ENCODE data around the gene KRTAP4-4. TPM values are rescaled to one million over a fixed set of nuclear protein-coding genes. Genes with fewer than 3 reads are reported as not detected.
"Not testable (repeated sequence)": the region's sequence is repeated elsewhere in the genome, so short reads cannot be mapped to it uniquely, and the experiment has no call there.

KRTAP4-4 gene
- not detected for total RNA-seq

GRCh38 chr17:41160648-41161047, at the start of gene KRTAP4-4:
TSS of gene KRTAP4-4 (minus strand) at chr17:41160748. CDS start at chr17:41160691, 57 bp downstream.
- Mint-ChIP-seq H3K4me3 (no peak within 1 kb of the TSS), H3K9me3 (no peaks in the 10 kb centered on the region), H3K27ac (no peak within 1 kb of the TSS), H3K36me3 (no peaks in the 10 kb centered on the region), H3K4me1 (no peaks in the 10 kb centered on the region), H3K27me3 (no peaks in the 10 kb centered on the region)
- no peak for DNase-seq

GRCh38 chr17:41199421-41200078, 39.0 kb upstream of the KRTAP4-4 start:
- H3K4me3 Mint-ChIP-seq = no peak overlapping the region
- no peak overlapping the region for H3K27ac Mint-ChIP-seq
- no peaks in the 10 kb centered on the region for H3K27me3 Mint-ChIP-seq
- no peaks in the 10 kb centered on the region for H3K4me1 Mint-ChIP-seq
- no peaks in the 10 kb centered on the region for H3K9me3 Mint-ChIP-seq
- DNase-seq = no peak
- H3K36me3 Mint-ChIP-seq = no peaks in the 10 kb centered on the region

DNA sequence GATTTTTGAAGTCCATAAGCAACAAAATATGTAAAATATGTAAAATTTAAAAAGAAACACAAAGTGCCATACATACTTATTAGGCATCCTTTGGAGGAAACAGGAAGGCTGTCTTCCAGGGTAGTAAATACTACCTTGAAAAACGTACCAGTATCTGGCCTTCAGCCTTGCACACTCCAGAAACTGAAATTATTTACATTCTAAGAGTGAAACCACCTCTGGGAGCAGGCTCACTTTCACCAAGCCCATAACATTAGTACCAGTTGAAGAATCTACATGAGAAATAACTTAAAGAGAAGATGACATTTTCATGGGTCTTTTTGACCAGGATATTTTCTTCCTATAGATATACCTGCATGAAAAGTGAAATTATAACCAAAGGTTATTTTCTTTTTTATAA, 35.5 kb upstream of the KRTAP4-4 start:
- H3K9me3 Mint-ChIP-seq = peaks cover 3% of the 10 kb centered on the region

DNA sequence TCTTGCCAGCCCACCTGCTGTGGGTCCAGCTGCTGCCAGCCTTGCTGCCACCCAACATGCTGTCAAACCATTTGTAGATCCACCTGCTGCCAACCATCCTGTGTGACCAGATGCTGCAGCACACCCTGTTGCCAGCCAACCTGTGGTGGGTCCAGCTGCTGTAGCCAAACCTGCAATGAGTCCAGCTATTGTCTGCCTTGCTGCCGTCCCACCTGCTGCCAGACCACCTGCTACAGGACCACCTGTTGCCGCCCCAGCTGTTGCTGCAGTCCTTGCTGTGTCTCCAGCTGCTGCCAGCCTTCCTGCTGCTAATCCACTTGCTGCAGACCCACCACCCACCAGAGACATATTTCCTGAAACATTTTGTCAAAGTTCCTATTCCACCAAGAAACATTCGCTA, 29.8 kb upstream of the KRTAP4-4 start:
- Mint-ChIP-seq H3K27me3 (no peaks in the 10 kb centered on the region), H3K27ac (no peak overlapping the region), H3K4me1 (no peaks in the 10 kb centered on the region), H3K4me3 (no peak overlapping the region), H3K9me3 (peaks cover 3% of the 10 kb centered on the region), H3K36me3 (no peaks in the 10 kb centered on the region)
- no peak for DNase-seq

More for the DNA sequence above, 35.5 kb upstream of the KRTAP4-4 start:
- DNase-seq = no peak
- Mint-ChIP-seq H3K36me3 (no peaks in the 10 kb centered on the region), H3K27ac (no peak overlapping the region), H3K27me3 (no peaks in the 10 kb centered on the region), H3K4me1 (no peaks in the 10 kb centered on the region), H3K4me3 (no peak overlapping the region)

DNA sequence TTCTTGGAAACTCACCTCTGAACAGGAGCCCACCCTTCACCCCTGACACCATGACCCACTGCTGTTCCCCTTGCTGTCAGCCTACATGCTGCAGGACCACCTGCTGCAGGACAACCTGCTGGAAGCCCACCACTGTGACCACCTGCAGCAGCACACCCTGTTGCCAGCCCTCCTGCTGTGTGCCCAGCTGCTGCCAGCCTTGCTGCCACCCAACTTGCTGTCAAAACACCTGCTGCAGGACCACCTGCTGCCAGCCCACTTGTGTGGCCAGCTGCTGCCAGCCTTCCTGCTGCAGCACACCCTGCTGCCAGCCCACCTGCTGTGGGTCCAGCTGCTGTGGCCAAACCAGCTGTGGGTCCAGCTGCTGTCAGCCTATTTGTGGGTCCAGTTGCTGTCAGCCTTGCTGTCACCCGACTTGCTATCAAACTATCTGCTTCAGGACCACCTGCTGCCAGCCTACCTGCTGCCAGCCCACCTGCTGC, 29.3 kb upstream of the KRTAP4-4 start, which contains the start of gene KRTAP9-1:
TSS of gene KRTAP9-1 (plus strand) at position 51 of the 482 bp plus-strand sequence. CDS start at position 51, 0 bp downstream.
- H3K9me3 Mint-ChIP-seq, H3K27ac Mint-ChIP-seq, DNase-seq, H3K4me3 Mint-ChIP-seq, H3K27me3 Mint-ChIP-seq, H3K4me1 Mint-ChIP-seq, H3K36me3 Mint-ChIP-seq: not testable (repeated sequence)

GRCh38 chr17:41186872-41187271, 26.3 kb upstream of the KRTAP4-4 start:
- no peaks in the 10 kb centered on the region for H3K9me3 Mint-ChIP-seq
- no peak overlapping the region for H3K4me3 Mint-ChIP-seq
- no peak for DNase-seq
- no peaks in the 10 kb centered on the region for H3K27me3 Mint-ChIP-seq
- no peaks in the 10 kb centered on the region for H3K4me1 Mint-ChIP-seq
- H3K36me3 Mint-ChIP-seq = no peaks in the 10 kb centered on the region
- no peak overlapping the region for H3K27ac Mint-ChIP-seq

- Mint-ChIP-seq H3K27ac (no peak overlapping the region), H3K4me1 (no peaks in the 10 kb centered on the region), H3K36me3 (no peaks in the 10 kb centered on the region)
Measured at GRCh38 chr17:41185001-41185400, 24.5 kb upstream of the KRTAP4-4 start.

GRCh38 chr17:41184480-41184961, 24.0 kb upstream of the KRTAP4-4 start, which contains the start of gene KRTAP4-1:
TSS of gene KRTAP4-1 (minus strand) at chr17:41184911. CDS start at chr17:41184854, 57 bp downstream.
- no peak for DNase-seq
- H3K36me3 Mint-ChIP-seq = no peaks in the 10 kb centered on the region
- no peaks in the 10 kb centered on the region for H3K4me1 Mint-ChIP-seq
- no peaks in the 10 kb centered on the region for H3K9me3 Mint-ChIP-seq
- no peaks in the 10 kb centered on the region for H3K27me3 Mint-ChIP-seq
- H3K27ac Mint-ChIP-seq = no peak within 1 kb of the TSS
- no peak within 1 kb of the TSS for H3K4me3 Mint-ChIP-seq

More at GRCh38 chr17:41185001-41185400, 24.5 kb upstream of the KRTAP4-4 start:
- H3K9me3 Mint-ChIP-seq = no peaks in the 10 kb centered on the region
- H3K27me3 Mint-ChIP-seq = no peaks in the 10 kb centered on the region
- no peak overlapping the region for H3K4me3 Mint-ChIP-seq
- DNase-seq = no peak

DNA sequence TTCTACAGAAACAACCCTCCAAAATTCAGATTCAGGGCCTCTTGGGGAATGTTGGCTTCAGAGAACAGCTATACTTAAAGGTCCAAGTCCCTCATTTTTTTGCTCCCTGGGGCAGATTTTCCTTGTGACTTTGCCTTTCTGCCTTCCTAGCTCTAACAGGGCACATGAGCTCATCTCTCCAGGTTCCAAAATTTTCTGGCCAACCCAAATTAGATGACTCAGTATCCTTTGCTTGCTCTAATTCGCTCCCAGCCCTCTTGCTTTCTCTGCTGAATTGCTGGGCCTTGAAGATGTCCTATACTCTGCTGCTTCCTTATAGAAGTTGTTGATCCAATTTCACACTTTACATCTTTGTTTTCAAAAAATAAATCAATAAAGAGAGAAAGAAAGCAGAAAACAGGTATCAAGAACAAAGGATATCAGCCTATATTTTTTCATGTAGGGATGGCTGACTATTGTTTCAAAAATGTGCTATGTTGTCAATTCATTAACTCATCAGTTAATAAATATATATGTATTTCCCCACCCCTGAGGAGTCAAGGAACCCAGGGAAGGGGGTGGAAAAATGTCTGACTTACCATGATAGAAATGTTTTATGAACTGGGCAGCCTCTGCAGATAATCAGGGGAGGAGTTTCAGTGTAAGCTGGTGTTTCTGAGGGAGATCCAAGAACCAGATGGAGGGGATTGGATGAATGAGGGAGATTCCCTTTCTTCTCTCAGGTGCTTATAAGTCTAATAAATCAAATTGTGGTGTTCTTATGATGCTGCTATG, 18.5 kb upstream of the KRTAP4-4 start:
- Mint-ChIP-seq H3K27ac (no peak overlapping the region), H3K36me3 (no peaks in the 10 kb centered on the region)

GRCh38 chr17:41178341-41178740, 17.8 kb upstream of the KRTAP4-4 start:
- no peaks in the 10 kb centered on the region for H3K27me3 Mint-ChIP-seq
- no peak overlapping the region for H3K27ac Mint-ChIP-seq
- no peaks in the 10 kb centered on the region for H3K9me3 Mint-ChIP-seq
- no peak overlapping the region for H3K4me3 Mint-ChIP-seq
- no peak for DNase-seq
- H3K36me3 Mint-ChIP-seq = no peaks in the 10 kb centered on the region
- H3K4me1 Mint-ChIP-seq = no peaks in the 10 kb centered on the region

More for the DNA sequence above, 18.5 kb upstream of the KRTAP4-4 start:
- Mint-ChIP-seq H3K4me1 (no peaks in the 10 kb centered on the region), H3K9me3 (no peaks in the 10 kb centered on the region), H3K4me3 (no peak overlapping the region), H3K27me3 (no peaks in the 10 kb centered on the region)
- no peak for DNase-seq

- no peaks in the 10 kb centered on the region for H3K9me3 Mint-ChIP-seq
- peaks cover 2% of the 10 kb centered on the region for H3K4me1 Mint-ChIP-seq
- H3K36me3 Mint-ChIP-seq = no peaks in the 10 kb centered on the region
- no peaks in the 10 kb centered on the region for H3K27me3 Mint-ChIP-seq
- no peak for DNase-seq
- no peak within 1 kb of the TSS for H3K27ac Mint-ChIP-seq
- no peak within 1 kb of the TSS for H3K4me3 Mint-ChIP-seq
Measured at GRCh38 chr17:41177727-41178271, 17.3 kb upstream of the KRTAP4-4 start, which contains the start of gene KRTAP4-2. TSS of gene KRTAP4-2 (minus strand) at chr17:41178221. CDS start at chr17:41178164, 57 bp downstream.

DNA sequence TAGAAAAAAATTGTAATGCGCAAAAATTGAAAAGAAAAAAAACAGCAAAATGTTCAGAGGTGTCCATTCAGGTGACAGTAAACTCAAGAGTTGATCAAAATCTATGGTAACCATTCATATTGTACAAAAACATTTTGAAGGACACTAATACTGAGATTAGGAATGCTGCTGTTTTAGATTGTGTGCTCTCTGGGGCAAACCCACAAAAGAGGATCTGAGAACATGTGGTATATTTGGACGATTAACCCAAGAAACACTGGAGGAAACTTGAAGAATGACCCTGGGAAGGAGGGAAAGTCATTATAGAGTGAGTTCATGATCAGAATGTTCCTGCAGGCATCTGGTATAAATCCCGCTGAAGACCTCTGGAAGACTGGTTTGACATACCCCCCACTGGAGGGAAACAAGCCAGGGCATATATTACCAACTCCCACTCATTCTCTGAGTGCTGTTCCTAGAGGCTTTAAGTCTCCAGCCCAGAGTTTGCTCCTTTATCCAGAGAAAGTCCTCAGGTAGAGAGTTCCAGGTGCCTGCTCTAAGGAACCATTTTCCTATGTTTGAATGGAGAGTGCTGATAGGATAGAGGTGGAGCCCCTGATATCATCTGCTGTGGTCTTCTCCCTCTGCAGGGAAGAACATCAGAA, 16.3 kb upstream of the KRTAP4-4 start:
- no peak for DNase-seq
- no peak overlapping the region for H3K27ac Mint-ChIP-seq
- H3K27me3 Mint-ChIP-seq = no peaks in the 10 kb centered on the region
- peaks cover 2% of the 10 kb centered on the region for H3K4me1 Mint-ChIP-seq
- H3K9me3 Mint-ChIP-seq = no peaks in the 10 kb centered on the region
- H3K36me3 Mint-ChIP-seq = no peaks in the 10 kb centered on the region
- H3K4me3 Mint-ChIP-seq = no peak overlapping the region

- H3K36me3 Mint-ChIP-seq = no peaks in the 10 kb centered on the region
- H3K4me1 Mint-ChIP-seq = peaks cover 2% of the 10 kb centered on the region
- no peak for DNase-seq
- no peak overlapping the region for H3K27ac Mint-ChIP-seq
- no peaks in the 10 kb centered on the region for H3K27me3 Mint-ChIP-seq
- H3K4me3 Mint-ChIP-seq = no peak overlapping the region
- H3K9me3 Mint-ChIP-seq = peaks cover 2% of the 10 kb centered on the region
Measured at GRCh38 chr17:41171886-41172285, 11.3 kb upstream of the KRTAP4-4 start.

- Mint-ChIP-seq H3K4me1 (peaks cover 2% of the 10 kb centered on the region), H3K27ac (no peak within 1 kb of the TSS), H3K27me3 (no peaks in the 10 kb centered on the region), H3K36me3 (no peaks in the 10 kb centered on the region), H3K9me3 (peaks cover 2% of the 10 kb centered on the region), H3K4me3 (no peak within 1 kb of the TSS)
- DNase-seq = no peak
Measured at GRCh38 chr17:41168121-41168520, 7.6 kb upstream of the KRTAP4-4 start, which contains the start of gene KRTAP4-3. TSS of gene KRTAP4-3 (minus strand) at chr17:41168221. CDS start at chr17:41168172, 49 bp downstream.
